Stimulated activated CD8-positive, alpha-beta memory T cell treated with anti-CD3 and anti-CD28 coated beads, Interleukin-4, amount 100 ng/mL, for 48 hours (primary cell): ENCODE results near the gene SERGEF.
"Not testable (repeated sequence)": the region's sequence is repeated elsewhere in the genome, so short reads cannot be mapped to it uniquely, and the experiment has no call there.

Experiments
- DNase-seq: peaks from one replicate; pipeline ENCODE4 v3.0.0-alpha.2; 2020

Gene SERGEF

DNA sequence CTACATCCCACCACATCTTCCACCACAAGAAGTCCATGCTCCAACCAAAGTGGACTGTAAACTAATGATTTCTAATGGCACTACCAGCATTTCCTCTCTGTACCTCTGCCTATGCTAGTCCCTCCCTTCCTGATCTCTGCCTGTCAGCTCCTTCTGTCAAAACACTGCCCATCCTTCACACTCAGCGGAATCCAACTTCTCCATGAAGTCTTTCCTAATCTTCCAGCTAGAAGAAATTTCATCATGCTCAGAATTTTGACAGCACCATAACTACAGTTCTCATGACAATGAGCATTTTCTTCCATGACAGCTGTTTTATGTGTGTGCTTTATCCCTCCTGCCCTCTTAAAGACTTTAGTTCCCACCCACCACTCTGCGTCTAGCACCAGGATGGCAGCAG, 111.4 kb downstream of the SERGEF start:
- no peak for DNase-seq

DNA sequence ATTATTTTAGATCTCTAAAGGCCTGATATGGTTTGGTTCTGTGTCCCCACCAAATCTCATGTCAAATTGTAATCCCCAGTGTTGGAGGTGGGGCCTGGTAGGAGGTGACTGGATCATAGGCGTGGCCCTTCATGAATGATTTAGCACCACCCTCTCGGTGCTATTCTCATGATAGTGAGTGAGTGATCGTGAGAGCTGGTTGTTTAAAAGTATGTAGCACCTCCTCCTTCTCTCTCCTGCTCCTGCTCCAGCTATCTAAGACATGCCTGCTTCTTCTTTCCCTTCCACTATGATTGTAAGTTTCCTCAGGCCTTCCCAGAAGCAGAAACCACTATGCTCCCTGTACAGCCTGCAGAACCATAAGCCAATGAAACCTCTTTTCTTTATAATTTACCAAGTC, 114.1 kb downstream of the SERGEF start:
- no peak for DNase-seq

GRCh38 chr11:17898071-17898470, 114.8 kb downstream of the SERGEF start:
- no peak for DNase-seq

DNA sequence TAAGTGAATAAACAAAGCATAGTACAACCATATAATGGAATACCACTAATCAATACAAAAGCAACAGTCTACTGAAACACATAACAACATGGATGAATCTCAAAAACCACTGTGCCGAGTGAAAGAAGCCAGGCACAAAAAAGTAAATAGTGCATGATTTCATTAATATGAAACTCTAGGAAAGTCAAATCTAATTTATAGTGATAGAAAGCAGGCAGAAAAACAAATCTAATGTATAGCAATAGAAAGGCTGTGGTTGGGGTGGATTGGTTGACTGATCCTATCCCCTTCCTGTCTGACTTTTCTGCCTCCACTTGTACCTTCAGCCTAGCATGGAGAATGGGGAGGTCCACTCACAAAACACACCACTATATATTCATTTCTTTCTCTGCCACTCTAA, 115.4 kb downstream of the SERGEF start:
- no peak for DNase-seq

GRCh38 chr11:17896496-17897151, 116.2 kb downstream of the SERGEF start:
- not testable (repeated sequence) for DNase-seq

DNA sequence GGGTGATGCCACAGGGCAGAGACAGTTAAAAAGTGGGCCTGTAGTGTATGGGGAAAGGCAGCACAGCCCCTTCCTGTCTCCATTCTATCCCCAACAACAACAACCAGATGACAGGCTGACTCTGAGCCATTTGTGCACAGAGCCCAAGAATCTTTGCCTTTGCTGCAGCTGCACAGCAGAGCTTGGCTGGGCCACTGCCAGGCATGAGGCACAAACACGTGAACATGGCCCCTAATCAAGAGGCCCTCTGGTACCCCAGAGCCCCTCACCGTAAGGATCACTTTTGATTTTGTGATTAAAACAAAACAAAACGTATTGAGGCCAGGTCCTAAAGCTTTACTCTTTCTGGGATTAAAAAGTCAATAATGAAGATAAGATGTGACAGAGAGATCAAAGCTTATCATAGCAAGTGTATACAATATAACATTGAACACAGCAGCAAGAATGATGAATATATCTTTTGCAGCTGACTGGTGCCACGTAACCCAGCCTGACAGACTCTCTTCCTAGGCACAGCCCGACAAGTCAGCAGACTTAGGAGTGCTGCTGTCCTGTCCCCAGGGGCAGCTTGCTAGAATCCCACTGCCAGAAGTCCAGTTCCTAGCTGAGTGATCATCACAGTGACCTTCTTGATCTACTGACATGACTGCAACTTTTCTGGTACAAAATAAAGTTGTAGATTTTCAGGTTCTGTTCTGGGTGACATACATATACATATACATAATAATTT, 117.8 kb downstream of the SERGEF start:
- no peak for DNase-seq

DNA sequence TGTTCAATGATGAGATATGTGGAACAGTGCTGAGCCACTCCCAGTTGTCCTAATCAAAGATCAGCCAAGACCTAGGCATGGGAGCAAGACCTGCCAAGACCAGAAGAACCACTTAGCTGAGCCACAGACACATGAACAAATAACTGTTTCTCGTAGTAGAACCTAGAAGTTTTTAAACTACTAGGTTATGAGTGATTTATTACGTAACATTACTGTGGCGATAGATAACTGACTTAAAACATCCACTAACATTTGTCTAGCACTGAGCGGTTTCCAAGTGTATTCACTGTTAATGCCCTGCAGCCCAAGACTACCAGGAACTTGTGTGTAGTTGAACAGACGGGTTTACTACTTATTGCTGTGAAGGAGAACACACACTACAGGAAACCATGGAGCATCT, 120.4 kb downstream of the SERGEF start:
- no peak for DNase-seq

DNA sequence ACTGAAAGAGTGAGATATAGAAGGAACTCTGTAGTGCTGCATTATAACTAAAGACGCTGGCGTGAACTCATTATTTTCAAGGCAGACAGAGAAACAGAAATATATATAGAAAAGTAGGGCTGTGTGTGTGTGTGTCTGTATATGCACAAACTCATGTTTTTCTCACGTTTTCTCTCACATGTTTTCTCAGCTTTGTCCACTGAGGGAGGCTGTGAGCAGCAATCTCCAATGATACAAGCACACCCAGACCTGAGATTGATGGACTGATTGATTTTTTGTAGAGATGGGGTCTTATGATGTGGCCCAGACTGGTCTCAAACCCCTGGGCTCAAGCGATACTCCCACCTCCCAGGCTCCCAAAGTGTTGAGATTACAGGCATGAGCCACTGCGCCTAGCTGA, 122.5 kb downstream of the SERGEF start:
- no peak for DNase-seq

- DNase-seq = no peak
Observed at GRCh38 chr11:17887779-17888178, 125.1 kb downstream of the SERGEF start.

DNA sequence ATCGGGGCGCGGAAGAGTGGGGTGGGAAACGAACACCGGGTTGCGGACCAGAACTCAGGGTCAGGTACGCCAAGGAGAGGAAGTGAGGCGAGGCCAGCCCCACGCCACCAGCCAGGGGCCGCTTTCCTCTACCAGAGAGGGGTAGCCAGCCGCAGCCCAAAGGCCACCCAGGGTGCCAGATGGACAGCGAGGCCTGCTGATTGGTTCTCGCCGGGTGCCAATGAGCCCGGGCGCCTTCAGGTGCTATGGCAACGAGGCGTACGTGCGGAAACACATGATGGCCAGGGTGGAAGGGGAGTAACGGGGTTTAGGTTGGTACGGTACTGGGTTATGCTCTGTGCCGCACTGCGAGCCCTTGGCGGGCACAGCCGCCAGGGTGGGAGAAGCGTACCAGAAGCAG, 128.9 kb downstream of the SERGEF start:
- no peak for DNase-seq

GRCh38 chr11:17883057-17883456, 129.8 kb downstream of the SERGEF start:
- no peak for DNase-seq

DNA sequence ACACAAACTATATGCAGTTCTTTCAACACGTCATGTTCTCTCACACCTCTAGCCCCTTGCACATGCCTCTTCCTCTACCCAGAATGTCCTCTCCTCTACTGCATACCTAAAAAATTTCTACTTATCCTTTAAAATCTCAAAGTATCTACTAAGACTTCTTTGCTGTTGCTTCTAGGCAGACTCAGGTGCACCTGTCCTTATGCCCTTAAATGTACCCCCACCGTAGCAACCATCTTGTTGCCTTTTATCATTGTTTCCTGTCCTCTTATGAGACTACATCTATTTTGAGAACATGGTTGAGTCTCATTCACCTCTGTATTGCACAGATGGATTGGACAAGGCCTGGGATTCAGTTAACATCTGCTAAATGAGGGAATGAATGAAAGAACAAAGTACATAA, 134.1 kb downstream of the SERGEF start:
- DNase-seq = no peak

DNA sequence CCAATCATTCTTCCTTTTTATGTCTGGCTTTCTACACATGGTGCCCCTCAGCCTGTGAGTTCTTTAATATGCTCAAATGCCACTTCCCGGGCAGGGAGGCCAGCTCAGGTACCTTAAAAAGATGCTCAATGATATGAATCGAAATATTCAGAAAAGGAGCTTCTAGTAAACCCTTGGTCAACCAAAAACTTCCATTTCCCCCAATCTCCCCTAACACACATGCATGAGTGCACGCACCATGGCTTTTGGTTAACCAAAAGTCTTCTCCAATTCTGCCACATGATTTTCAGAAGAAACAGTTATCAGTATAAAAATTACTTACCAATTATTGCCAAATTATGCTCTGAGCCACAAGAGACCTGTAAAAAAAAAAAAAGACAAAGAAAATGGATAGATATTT, 135.0 kb downstream of the SERGEF start:
- no peak for DNase-seq

DNA sequence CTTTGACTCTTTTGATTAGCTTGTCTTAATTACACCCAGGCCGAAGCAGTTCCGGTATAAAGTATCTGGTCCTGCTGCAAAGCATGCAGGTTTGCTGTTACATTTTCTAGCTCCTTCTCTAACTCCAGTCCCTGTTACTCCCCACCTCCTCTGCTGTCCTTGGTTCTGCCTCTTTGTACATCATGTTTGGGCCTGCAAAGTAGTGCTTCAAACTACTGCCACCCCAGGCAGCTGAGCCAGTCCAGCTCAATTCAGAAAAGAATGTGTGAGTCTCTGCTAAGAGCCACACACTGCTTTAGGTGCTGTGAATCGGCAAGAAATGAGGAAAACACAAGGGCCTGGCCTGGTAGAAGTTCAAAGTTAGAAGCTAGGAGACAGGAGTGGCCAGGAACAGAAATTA, 136.0 kb downstream of the SERGEF start:
- no peak for DNase-seq

DNA sequence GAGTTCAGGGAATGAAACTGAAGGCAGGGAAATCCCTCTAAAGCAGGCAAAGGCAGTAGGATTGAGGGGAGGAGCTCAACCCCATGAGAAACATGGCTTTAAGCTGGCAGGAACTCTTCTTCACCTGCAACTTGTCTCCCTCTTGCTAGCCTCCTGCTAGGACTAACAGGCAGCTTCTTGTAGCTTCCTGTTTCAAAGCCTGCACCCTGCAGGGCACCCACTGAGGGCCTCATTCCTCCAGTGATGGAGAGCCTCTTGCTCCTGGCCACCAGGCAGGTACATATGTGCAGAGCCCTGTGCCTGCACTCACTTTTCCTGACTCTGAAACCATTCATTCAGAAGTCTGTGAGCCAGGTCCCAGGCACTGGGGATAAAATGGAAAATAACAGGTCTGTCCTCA, 137.0 kb downstream of the SERGEF start:
- no peak for DNase-seq

DNA sequence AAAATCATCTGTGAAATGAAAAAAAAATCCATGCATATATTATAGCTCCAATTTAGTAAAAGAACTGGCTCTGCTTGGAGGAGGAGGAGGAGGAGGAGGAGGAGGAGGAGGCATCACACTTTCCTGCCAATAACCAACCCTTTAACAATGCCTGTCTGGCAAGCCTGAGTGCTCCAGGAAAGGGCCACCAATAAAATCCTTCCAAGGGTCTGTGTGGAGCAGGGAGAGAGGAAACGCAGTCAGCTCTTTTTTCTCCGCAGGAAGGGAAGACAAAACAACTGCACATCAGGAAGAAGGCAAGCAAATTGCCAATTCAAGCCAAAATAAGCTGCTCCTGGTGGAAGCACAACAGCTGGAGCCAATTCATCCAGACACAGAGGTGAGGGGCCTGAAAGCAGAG, 139.3 kb downstream of the SERGEF start:
- no peak for DNase-seq

- DNase-seq = not testable (repeated sequence)
Observed at GRCh38 chr11:17868398-17868797, 144.4 kb downstream of the SERGEF start.

DNA sequence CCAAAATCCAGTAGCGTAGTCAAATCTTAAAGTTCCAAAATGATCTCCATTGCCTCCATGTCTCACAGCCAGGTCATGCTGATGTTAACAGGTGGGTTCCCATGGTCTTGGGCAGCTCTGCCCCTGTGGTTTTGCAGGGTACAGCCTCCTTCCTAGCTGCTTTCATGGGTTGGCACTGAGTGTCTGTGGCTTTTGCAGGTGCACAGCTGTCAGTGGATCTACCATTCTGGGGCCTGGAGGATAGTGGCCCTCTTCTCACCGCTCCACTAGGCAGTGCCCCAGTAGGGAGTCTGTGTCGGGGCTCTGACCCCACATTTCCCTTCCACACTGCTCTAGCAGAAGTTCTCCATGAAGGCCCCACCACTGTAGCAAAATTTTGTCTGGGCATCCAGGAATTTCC, 145.5 kb downstream of the SERGEF start:
- no peak for DNase-seq

DNA sequence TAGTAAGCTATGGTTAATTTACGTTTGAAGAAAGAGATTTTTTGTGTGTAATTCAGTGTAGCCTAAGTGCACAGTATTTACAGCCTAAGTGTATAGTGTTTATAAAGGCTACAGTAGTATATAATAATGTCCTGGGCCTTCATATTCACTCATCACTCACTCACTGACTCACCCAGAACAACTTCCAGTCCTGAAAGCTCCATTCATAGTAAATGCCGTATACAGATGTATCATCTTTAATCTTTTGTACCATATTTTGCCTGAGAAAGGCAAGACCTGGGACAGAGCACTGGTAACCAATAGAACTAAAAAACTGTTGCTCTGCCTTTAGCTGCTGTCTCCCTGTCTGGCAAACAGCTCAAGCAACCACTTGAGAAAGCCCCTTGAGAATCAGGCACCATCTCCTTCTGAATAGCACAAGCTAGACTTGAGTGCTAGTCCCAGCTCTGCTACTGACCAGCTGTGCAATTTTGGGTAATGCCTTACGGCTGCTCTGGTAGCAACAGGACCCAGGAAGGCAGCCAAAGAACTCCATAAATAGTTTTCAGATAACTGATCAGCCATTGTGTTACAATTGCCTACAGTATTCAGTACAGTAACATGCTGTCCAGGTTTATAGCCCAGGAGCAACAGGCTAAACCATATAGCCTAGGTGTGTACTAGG, 146.9 kb downstream of the SERGEF start:
- DNase-seq = no peak

DNA sequence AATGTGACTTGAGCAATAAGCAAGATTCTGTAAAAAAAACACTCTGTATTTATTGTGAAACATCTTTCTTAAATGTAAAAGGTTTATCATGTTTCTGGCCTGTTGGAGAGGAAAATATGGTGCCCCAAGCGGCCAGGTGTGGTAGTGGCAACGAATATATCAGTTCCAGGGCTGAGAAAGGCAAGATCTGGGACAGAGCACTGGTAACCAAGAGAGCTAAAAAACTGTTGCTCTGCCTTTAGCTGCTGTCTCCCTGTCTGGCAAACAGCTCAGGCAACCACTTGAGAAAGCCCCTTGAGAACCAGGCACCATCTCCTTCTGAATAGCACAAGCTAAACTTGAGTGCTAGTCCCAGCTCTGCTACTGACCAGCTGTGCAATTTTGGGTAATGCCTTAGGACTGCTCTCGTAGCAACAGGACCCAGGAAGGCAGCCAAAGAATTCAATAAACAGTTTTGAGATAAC, 148.3 kb downstream of the SERGEF start:
- DNase-seq = no peak

DNA sequence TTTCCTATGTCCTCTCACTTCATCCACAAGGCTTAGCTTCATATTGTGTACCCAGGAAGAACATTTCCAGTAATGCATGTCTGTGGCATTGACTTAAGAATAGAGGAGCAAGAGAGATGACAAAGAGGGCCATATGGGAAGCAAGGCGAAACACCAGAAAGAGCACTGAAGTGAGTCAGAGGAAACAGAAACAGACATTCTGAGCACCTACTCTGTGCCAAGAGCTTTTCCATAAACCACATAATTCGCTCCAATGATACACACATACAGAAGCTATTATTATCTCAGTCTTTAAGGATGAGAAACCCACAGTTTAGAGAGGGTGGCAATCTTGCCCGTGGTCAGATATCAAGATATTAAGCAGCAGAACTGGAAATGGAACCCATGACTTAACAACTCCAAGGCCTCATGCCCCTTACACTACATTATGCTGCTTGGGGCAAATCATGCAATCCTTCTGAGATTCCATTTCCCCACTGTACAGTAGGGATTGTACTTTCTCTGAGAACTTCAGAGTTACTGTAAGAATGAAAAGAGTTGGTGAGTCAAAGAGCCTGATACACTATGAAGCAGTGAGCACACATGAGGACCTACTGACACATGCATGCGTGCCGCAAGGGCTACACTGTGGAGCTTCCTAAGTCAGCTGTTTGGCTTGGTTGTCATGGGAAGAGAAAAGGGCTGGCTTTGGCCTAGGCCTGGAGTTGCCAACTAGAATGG, 151.7 kb downstream of the SERGEF start:
- no peak for DNase-seq

DNA sequence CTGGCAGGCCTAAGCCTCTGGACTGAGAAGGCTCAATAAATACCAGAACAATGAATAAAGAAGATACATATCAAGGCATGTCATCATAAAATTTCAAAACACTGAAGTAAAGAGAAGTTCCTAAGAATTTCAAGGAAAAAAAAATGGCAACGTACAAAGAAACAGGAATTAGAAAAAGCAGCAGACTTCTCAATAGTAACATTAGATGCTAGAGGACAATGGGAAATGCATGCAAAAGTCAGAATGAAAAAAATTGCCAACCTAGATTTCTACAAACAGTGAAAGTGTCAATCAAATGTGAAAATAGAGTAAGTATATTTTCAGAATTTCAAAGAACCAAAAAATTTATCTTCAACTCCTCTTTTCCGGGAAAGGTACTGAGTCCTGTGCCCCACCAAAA, 153.3 kb downstream of the SERGEF start:
- no peak for DNase-seq

- no peak for DNase-seq
Observed at GRCh38 chr11:17855531-17856290, 157.1 kb downstream of the SERGEF start.
